ENCODE results near the gene MSI2.

DNA sequence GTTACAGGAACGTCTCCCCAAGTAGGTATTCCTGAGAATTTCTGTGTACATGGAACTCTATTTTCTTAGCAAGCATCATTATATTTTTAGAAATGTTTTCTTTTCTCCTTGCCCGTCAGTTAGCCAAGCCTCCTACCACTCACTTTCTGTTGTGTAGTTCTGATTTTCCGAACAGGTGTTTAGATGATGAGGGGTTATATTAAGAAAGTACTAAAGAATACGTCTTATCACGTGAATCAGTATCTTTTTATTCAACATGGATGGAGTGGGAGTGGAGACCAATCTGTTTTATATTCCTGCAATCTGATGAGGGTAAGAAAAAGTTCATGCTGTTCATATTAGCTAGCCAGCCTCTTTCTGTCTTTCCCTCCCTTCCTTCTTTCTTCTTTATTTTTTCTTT lies 29.4 kb downstream of the MSI2 start:
- TF ChIP-seq POLR2A (IDR thresholded peaks at IDR 0.05; ENCODE audit: low read depth, low read length): no peak
- TF ChIP-seq, protein P1, sequence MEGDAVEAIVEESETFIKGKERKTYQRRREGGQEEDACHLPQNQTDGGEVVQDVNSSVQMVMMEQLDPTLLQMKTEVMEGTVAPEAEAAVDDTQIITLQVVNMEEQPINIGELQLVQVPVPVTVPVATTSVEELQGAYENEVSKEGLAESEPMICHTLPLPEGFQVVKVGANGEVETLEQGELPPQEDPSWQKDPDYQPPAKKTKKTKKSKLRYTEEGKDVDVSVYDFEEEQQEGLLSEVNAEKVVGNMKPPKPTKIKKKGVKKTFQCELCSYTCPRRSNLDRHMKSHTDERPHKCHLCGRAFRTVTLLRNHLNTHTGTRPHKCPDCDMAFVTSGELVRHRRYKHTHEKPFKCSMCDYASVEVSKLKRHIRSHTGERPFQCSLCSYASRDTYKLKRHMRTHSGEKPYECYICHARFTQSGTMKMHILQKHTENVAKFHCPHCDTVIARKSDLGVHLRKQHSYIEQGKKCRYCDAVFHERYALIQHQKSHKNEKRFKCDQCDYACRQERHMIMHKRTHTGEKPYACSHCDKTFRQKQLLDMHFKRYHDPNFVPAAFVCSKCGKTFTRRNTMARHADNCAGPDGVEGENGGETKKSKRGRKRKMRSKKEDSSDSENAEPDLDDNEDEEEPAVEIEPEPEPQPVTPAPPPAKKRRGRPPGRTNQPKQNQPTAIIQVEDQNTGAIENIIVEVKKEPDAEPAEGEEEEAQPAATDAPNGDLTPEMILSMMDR (IDR thresholded peaks at IDR 0.05; ENCODE audit: extremely low read depth in 1 of 2, insufficient read depth in 1 of 2, low read depth in 1 of 2, low read length in 2 of 2): no peak
- TF ChIP-seq EZH2 (IDR thresholded peaks at IDR 0.05; ENCODE audit: borderline replicate concordance, low read depth, low read length, severe bottlenecking): no peak
- TF ChIP-seq POLR2AphosphoS5 (IDR thresholded peaks at IDR 0.05; ENCODE audit: insufficient read depth, low read depth, low read length): no peak
- TF ChIP-seq, protein P2, sequence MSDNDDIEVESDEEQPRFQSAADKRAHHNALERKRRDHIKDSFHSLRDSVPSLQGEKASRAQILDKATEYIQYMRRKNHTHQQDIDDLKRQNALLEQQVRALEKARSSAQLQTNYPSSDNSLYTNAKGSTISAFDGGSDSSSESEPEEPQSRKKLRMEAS (IDR thresholded peaks at IDR 0.05; ENCODE audit: insufficient read depth, insufficient read length): no peak

Data from endothelial cell of umbilical vein (primary cell).